Measurements from ENCODE around the gene EXOC7. TPM values are rescaled to one million over a fixed set of nuclear protein-coding genes. Genes with fewer than 3 reads are reported as not detected.

The EXOC7 gene
- total RNA-seq: 79.8 TPM

- no peaks in the 10 kb centered on the region for H3K27me3 ChIP-seq
These were observed at the start of gene EXOC7 for GRCh38 chr17:76103274-76104139. TSS of gene EXOC7 (minus strand) at chr17:76103787. CDS start at chr17:76103692, 95 bp downstream.

GRCh38 chr17:76153202-76153601 is 49.6 kb upstream of the EXOC7 start:
- Histone ChIP-seq H3K27ac (no peak overlapping the region), H3K27me3 (no peaks in the 10 kb centered on the region), H3K4me3 (no peak overlapping the region), H3K4me1 (no peaks in the 10 kb centered on the region), H3K9me3 (no peaks in the 10 kb centered on the region), H3K36me3 (no peaks in the 10 kb centered on the region)
- DNase-seq (ENCODE audit: extremely low spot score in 2 of 2): no peak
- intact Hi-C loops (cut with DNase I): no loop called here
- TF ChIP-seq CTCF (IDR thresholded peaks at IDR 0.05): no peak
- TF ChIP-seq POLR2A (IDR thresholded peaks at IDR 0.05): no peak
- TF ChIP-seq POLR2AphosphoS5 (IDR thresholded peaks at IDR 0.05; ENCODE audit: insufficient read depth in 1 of 2, low read depth in 1 of 2): no peak

More at GRCh38 chr17:76103274-76104139, at the start of gene EXOC7:
- peak within 1 kb of the TSS; percentile 74 to 90 for H3K4me3 ChIP-seq
- H3K36me3 ChIP-seq: peaks cover 0 to 23% of the 10 kb centered on the region in 2 donors
- H3K9me3 ChIP-seq: no peaks in the 10 kb centered on the region
- peak within 1 kb of the TSS; percentile 74 for H3K27ac ChIP-seq
- TF ChIP-seq CTCF (IDR thresholded peaks at IDR 0.05) (no peak), POLR2AphosphoS5 (IDR thresholded peaks at IDR 0.05; ENCODE audit: insufficient read depth in 1 of 2, low read depth in 1 of 2) (peak; percentile 88 to 97), POLR2A (IDR thresholded peaks at IDR 0.05) (peak in 1 of 2 donors; percentile 37)
- peak in 1 of 2 donors; percentile 96 for DNase-seq (ENCODE audit: extremely low spot score in 2 of 2)
- H3K4me1 ChIP-seq: peaks cover 25% of the 10 kb centered on the region
- intact Hi-C loops (cut with DNase I): no loop called here

GRCh38 chr17:76152591-76152990 is 49.0 kb upstream of the EXOC7 start:
- no peaks in the 10 kb centered on the region for H3K27me3 ChIP-seq
- H3K9me3 ChIP-seq: no peaks in the 10 kb centered on the region
- no peak for DNase-seq (ENCODE audit: extremely low spot score in 2 of 2)
- TF ChIP-seq POLR2AphosphoS5 (IDR thresholded peaks at IDR 0.05; ENCODE audit: insufficient read depth in 1 of 2, low read depth in 1 of 2) (no peak), POLR2A (IDR thresholded peaks at IDR 0.05) (no peak)
- intact Hi-C loops (cut with DNase I): no loop called here
- no peak overlapping the region for H3K27ac ChIP-seq
- no peak overlapping the region for H3K4me3 ChIP-seq
- H3K4me1 ChIP-seq: no peaks in the 10 kb centered on the region
- H3K36me3 ChIP-seq: no peaks in the 10 kb centered on the region

- intact Hi-C loops (cut with DNase I): no loop called here
- no peak overlapping the region for H3K27ac ChIP-seq
- H3K4me3 ChIP-seq: no peak overlapping the region
- TF ChIP-seq CTCF (IDR thresholded peaks at IDR 0.05): no peak
- no peak for TF ChIP-seq POLR2AphosphoS5 (IDR thresholded peaks at IDR 0.05; ENCODE audit: insufficient read depth in 1 of 2, low read depth in 1 of 2)
- no peak for TF ChIP-seq POLR2A (IDR thresholded peaks at IDR 0.05)
- H3K4me1 ChIP-seq: no peaks in the 10 kb centered on the region
- no peak for DNase-seq (ENCODE audit: extremely low spot score in 2 of 2)
- H3K36me3 ChIP-seq: no peaks in the 10 kb centered on the region
- no peaks in the 10 kb centered on the region for H3K9me3 ChIP-seq
- no peaks in the 10 kb centered on the region for H3K27me3 ChIP-seq
These were observed 48.4 kb upstream of the EXOC7 start for GRCh38 chr17:76151896-76152454.

- H3K27ac ChIP-seq: no peak overlapping the region
- H3K9me3 ChIP-seq: no peaks in the 10 kb centered on the region
- no peak for DNase-seq (ENCODE audit: extremely low spot score in 2 of 2)
- TF ChIP-seq POLR2AphosphoS5 (IDR thresholded peaks at IDR 0.05; ENCODE audit: insufficient read depth in 1 of 2, low read depth in 1 of 2): no peak
- TF ChIP-seq CTCF (IDR thresholded peaks at IDR 0.05): no peak
- TF ChIP-seq POLR2A (IDR thresholded peaks at IDR 0.05): no peak
- no peaks in the 10 kb centered on the region for H3K27me3 ChIP-seq
- H3K4me1 ChIP-seq: no peaks in the 10 kb centered on the region
- intact Hi-C loops (cut with DNase I): no loop called here
- no peaks in the 10 kb centered on the region for H3K36me3 ChIP-seq
- no peak overlapping the region for H3K4me3 ChIP-seq
These were observed 47.4 kb upstream of the EXOC7 start for GRCh38 chr17:76150712-76151622.

Data from vagina (tissue), 2 donors.